Prostate gland (tissue), 2 donors: ENCODE measurements around the gene NOCT. TPM values are rescaled to one million over a fixed set of nuclear protein-coding genes. Genes with fewer than 3 reads are reported as not detected.

ENCODE experiments used
- DNase-seq: peaks from one replicate; pipeline ENCODE4 v3.0.0-alpha.2; 2019; ENCODE audit warnings: low spot score
- H3K27ac ChIP-seq, 2 donors: fragments of 200-600 bp; sonication (generic); 2 replicates each; pipeline ENCODE4 v1.5.1; 2017 to 2019
- H3K27me3 ChIP-seq: fragments of 200-600 bp; sonication (generic); replicated peaks from 2 replicates; pipeline ENCODE4 v1.5.1; 2019; ENCODE audit not compliant: insufficient read depth
- H3K36me3 ChIP-seq, 2 donors: fragments of 200-600 bp; sonication (generic); 1 replicate in 1 of 2; 2 replicates in 1 of 2; pipeline versions ENCODE4 v1.5.1 to v1.8.1; 2017 to 2019
- H3K4me1 ChIP-seq: fragments of 200-600 bp; sonication (generic); replicated peaks from 2 replicates; pipeline ENCODE4 v1.5.1; 2019
- H3K4me3 ChIP-seq, 2 donors: fragments of 200-600 bp; sonication (generic); 2 replicates each; pipeline ENCODE4 v1.5.1; 2017 to 2019
- H3K9me3 ChIP-seq: fragments of 200-600 bp; sonication (generic); 2 replicates; pipeline ENCODE4 v1.5.1; 2017
- CTCF ChIP-seq, 4 experiments: fragments of 200-600 bp in 2 of 4; fragments of 450-650 bp in 2 of 4; sonication (generic) in 2 of 4; IDR thresholded peaks; 1 replicate in 3 of 4; 2 replicates in 1 of 4; pipeline ENCODE4 v1.5.1; 2016 to 2019; ENCODE audit warnings: antibody characterized with exemption in 4 of 4, mild to moderate bottlenecking in 2 of 4, moderate library complexity in 2 of 4
- POLR2A ChIP-seq: fragments of 450-650 bp; IDR thresholded peaks from one replicate; pipeline ENCODE4 v1.6.1; 2016; ENCODE audit warnings: antibody characterized with exemption, mild to moderate bottlenecking
- POLR2AphosphoS5 ChIP-seq: sonication (generic); formaldehyde crosslinking; IDR thresholded peaks from one replicate; pipeline ENCODE4 v1.6.1; 2017; ENCODE audit warnings: antibody characterized with exemption
- WGBS: methylation state at CpG from one replicate; pipeline ENCODE4 v1.1.5; 2018; 5-methylcytosine and 5-hydroxymethylcytosine counted together
- intact Hi-C: fragments of 100-400 bp; cut with DNase I; formaldehyde crosslinking; loops from one replicate; pipeline ENCODE4 v1.14.2; 2022
- total RNA-seq, 2 donors: library from RNA; depleted of rRNA; stranded (reverse); fragments of >200 nt; gene quantifications; one replicate each; pipeline ENCODE4 v1.1.0, GENCODE V29; 2016

The NOCT gene
- total RNA-seq, 2 donors from 2014 or later: 1.2 to 11.4 TPM

- Histone ChIP-seq H3K9me3 (no peaks in the 10 kb centered on the region), H3K27me3 (no peaks in the 10 kb centered on the region), H3K4me1 (no peaks in the 10 kb centered on the region), H3K27ac (no peak overlapping the region), H3K36me3 (peaks cover 0 to 4% of the 10 kb centered on the region in 2 donors), H3K4me3 (no peak overlapping the region)
- WGBS: 77% methylated on average over 3 of the region's 3 CpGs
- no peak for DNase-seq
- TF ChIP-seq CTCF (IDR thresholded peaks at IDR 0.05) (no peak), POLR2A (no peak), POLR2AphosphoS5 (no peak)
- intact Hi-C loops: no loop called here
Observed at GRCh38 chr4:139060591-139060990, 45.0 kb downstream of the NOCT start.

GRCh38 chr4:139076016-139076744 lies 60.6 kb downstream of the NOCT start:
- WGBS: 88% methylated on average over 1 of the region's 1 CpG
- H3K4me3 ChIP-seq: no peak overlapping the region
- no peaks in the 10 kb centered on the region for H3K9me3 ChIP-seq
- H3K36me3 ChIP-seq: no peaks in the 10 kb centered on the region
- no peak for DNase-seq
- H3K27me3 ChIP-seq: no peaks in the 10 kb centered on the region
- H3K27ac ChIP-seq: peak overlapping the region; percentile 22 to 30
- H3K4me1 ChIP-seq: no peaks in the 10 kb centered on the region
- TF ChIP-seq POLR2AphosphoS5: peak; percentile 7
- no peak for TF ChIP-seq CTCF (IDR thresholded peaks at IDR 0.05)
- no peak for TF ChIP-seq POLR2A
- intact Hi-C loops: no loop called here

- no peaks in the 10 kb centered on the region for H3K9me3 ChIP-seq
- TF ChIP-seq CTCF (IDR thresholded peaks at IDR 0.05): no peak
- TF ChIP-seq POLR2A: no peak
- no peak for TF ChIP-seq POLR2AphosphoS5
- no peaks in the 10 kb centered on the region for H3K27me3 ChIP-seq
- intact Hi-C loops: no loop called here
- no peaks in the 10 kb centered on the region for H3K36me3 ChIP-seq
- whole genome bisulfite sequencing: 28% methylated on average over 1 of the region's 1 CpG
- H3K27ac ChIP-seq: peak overlapping the region; percentile 8 to 60
- no peaks in the 10 kb centered on the region for H3K4me1 ChIP-seq
- no peak overlapping the region for H3K4me3 ChIP-seq
- no peak for DNase-seq
Observed at GRCh38 chr4:139077567-139078355, 62.2 kb downstream of the NOCT start.

- no peaks in the 10 kb centered on the region for H3K4me1 ChIP-seq
- WGBS: 89% methylated on average over 4 of the region's 4 CpGs
- no peak for TF ChIP-seq CTCF (IDR thresholded peaks at IDR 0.05)
- TF ChIP-seq POLR2A: no peak
- no peak for TF ChIP-seq POLR2AphosphoS5
- no peak for DNase-seq
- no peaks in the 10 kb centered on the region for H3K9me3 ChIP-seq
- peak overlapping the region in 1 of 2 donors; percentile 60 for H3K27ac ChIP-seq
- H3K36me3 ChIP-seq: no peaks in the 10 kb centered on the region
- no peak overlapping the region for H3K4me3 ChIP-seq
- no peaks in the 10 kb centered on the region for H3K27me3 ChIP-seq
- intact Hi-C loops: no loop called here
Observed at GRCh38 chr4:139078926-139079325, 63.3 kb downstream of the NOCT start.
